ENCODE data around the gene CKS2.

DNA sequence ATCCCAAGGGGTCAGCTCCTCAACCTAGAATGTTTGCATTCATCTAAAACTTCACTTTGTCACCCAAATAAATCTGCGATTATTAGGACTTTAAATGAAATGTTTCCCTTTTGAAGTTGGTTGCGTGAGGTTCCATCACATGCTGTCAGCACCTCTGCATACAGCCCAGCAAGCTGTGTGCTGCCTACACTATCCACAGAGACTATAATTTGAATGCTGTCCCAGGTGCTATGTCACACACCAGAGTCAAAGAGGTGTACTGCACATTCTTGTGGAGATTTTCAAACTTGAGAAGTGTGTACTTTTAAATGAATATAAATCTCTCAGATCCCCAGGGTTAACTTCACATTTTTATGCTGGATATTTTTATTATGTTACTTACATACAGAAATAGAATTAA lies 19.3 kb upstream of the CKS2 start:
- TF ChIP-seq POLR2A (IDR thresholded peaks at IDR 0.05) = no peak
- TF ChIP-seq, protein P1, sequence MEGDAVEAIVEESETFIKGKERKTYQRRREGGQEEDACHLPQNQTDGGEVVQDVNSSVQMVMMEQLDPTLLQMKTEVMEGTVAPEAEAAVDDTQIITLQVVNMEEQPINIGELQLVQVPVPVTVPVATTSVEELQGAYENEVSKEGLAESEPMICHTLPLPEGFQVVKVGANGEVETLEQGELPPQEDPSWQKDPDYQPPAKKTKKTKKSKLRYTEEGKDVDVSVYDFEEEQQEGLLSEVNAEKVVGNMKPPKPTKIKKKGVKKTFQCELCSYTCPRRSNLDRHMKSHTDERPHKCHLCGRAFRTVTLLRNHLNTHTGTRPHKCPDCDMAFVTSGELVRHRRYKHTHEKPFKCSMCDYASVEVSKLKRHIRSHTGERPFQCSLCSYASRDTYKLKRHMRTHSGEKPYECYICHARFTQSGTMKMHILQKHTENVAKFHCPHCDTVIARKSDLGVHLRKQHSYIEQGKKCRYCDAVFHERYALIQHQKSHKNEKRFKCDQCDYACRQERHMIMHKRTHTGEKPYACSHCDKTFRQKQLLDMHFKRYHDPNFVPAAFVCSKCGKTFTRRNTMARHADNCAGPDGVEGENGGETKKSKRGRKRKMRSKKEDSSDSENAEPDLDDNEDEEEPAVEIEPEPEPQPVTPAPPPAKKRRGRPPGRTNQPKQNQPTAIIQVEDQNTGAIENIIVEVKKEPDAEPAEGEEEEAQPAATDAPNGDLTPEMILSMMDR (IDR thresholded peaks at IDR 0.05) = no peak

Data from vagina (tissue), 2 donors.